Skeletal muscle tissue (tissue), 4 donors: ENCODE measurements around the gene ZNF74. TPM values are rescaled to one million over a fixed set of nuclear protein-coding genes. Genes with fewer than 3 reads are reported as not detected.
"Not testable (repeated sequence)": the region's sequence is repeated elsewhere in the genome, so short reads cannot be mapped to it uniquely, and the experiment has no call there.

Experiments
- H3K27ac ChIP-seq: one replicate; pipeline ENCODE4 v1.7.0; 2013; ENCODE audit warnings: mild to moderate bottlenecking, low read depth, low read length, inconsistent platforms
- H3K27me3 ChIP-seq, 3 donors: one replicate each; pipeline ENCODE4 v1.7.0; 2013; ENCODE audit warnings: low read length in 3 of 3; ENCODE audit not compliant: control insufficient read depth in 3 of 3, insufficient read depth in 3 of 3
- H3K36me3 ChIP-seq, 3 donors: one replicate each; pipeline ENCODE4 v1.7.0; 2013; ENCODE audit warnings: low read length in 3 of 3; ENCODE audit not compliant: control insufficient read depth in 3 of 3, insufficient read depth in 3 of 3
- H3K4me1 ChIP-seq, 3 donors: one replicate each; pipeline ENCODE4 v1.7.0; 2013; ENCODE audit warnings: low read length in 3 of 3, mild to moderate bottlenecking in 3 of 3; ENCODE audit not compliant: control insufficient read depth in 3 of 3, insufficient read depth in 3 of 3
- H3K4me3 ChIP-seq, 3 donors: one replicate each; pipeline ENCODE4 v1.7.0; 2013; ENCODE audit warnings: low read length in 3 of 3
- H3K9ac ChIP-seq, 3 donors: one replicate each; pipeline ENCODE4 v1.7.0; 2013; ENCODE audit warnings: low read length in 3 of 3, mild to moderate bottlenecking in 3 of 3, moderate library complexity in 2 of 3, low read depth in 1 of 3
- H3K9me3 ChIP-seq, 3 donors: one replicate each; pipeline ENCODE4 v1.7.0; 2013; ENCODE audit warnings: low read length in 3 of 3; ENCODE audit not compliant: control insufficient read depth in 3 of 3
- total RNA-seq: library from RNA; depleted of rRNA; stranded (reverse); fragments of >200 nt; gene quantifications from one replicate; pipeline ENCODE4 v1.2.3, GENCODE V29; 2014
- donor health status: Osteomylitis.

ZNF74 gene
- total RNA-seq, 1 donor from 2014 or later: 9.9 TPM

- peaks cover 0 to 7% (median 2%) of the 10 kb centered on the region in 3 donors for H3K4me1 ChIP-seq
- no peak overlapping the region for H3K9ac ChIP-seq
- H3K4me3 ChIP-seq: no peak overlapping the region
- no peaks in the 10 kb centered on the region for H3K27me3 ChIP-seq
- H3K9me3 ChIP-seq: no peaks in the 10 kb centered on the region
- H3K36me3 ChIP-seq: peaks cover 19 to 34% (median 27%) of the 10 kb centered on the region in 3 donors
- no peak overlapping the region for H3K27ac ChIP-seq
Measured at GRCh38 chr22:20444325-20444724, 50.4 kb downstream of the ZNF74 start.

GRCh38 chr22:20446383-20446970 lies 52.5 kb downstream of the ZNF74 start:
- Histone ChIP-seq H3K36me3 (peaks cover 20 to 34% (median 30%) of the 10 kb centered on the region in 3 donors), H3K27me3 (no peaks in the 10 kb centered on the region), H3K4me3 (no peak overlapping the region), H3K9me3 (no peaks in the 10 kb centered on the region), H3K27ac (no peak overlapping the region), H3K9ac (no peak overlapping the region), H3K4me1 (peaks cover 0 to 7% (median 2%) of the 10 kb centered on the region in 3 donors)

- H3K36me3 ChIP-seq: peaks cover 15 to 29% (median 28%) of the 10 kb centered on the region in 3 donors
Measured at GRCh38 chr22:20448630-20449029, 54.7 kb downstream of the ZNF74 start.

GRCh38 chr22:20449819-20450550 lies 56.0 kb downstream of the ZNF74 start:
- no peak overlapping the region for H3K4me3 ChIP-seq
- H3K4me1 ChIP-seq: no peaks in the 10 kb centered on the region
- no peak overlapping the region for H3K9ac ChIP-seq
- H3K27ac ChIP-seq: no peak overlapping the region
- no peaks in the 10 kb centered on the region for H3K9me3 ChIP-seq
- peaks cover 14 to 22% (median 21%) of the 10 kb centered on the region in 3 donors for H3K36me3 ChIP-seq
- H3K27me3 ChIP-seq: no peaks in the 10 kb centered on the region

More at GRCh38 chr22:20448630-20449029, 54.7 kb downstream of the ZNF74 start:
- Histone ChIP-seq H3K9me3 (no peaks in the 10 kb centered on the region), H3K27ac (no peak overlapping the region), H3K27me3 (no peaks in the 10 kb centered on the region), H3K4me1 (no peaks in the 10 kb centered on the region), H3K4me3 (no peak overlapping the region), H3K9ac (no peak overlapping the region)

GRCh38 chr22:20450551-20450906 lies 56.6 kb downstream of the ZNF74 start:
- H3K9ac ChIP-seq: no peak overlapping the region
- H3K4me3 ChIP-seq: no peak overlapping the region
- H3K4me1 ChIP-seq: no peaks in the 10 kb centered on the region
- no peaks in the 10 kb centered on the region for H3K27me3 ChIP-seq
- H3K36me3 ChIP-seq: peaks cover 17 to 24% (median 23%) of the 10 kb centered on the region in 3 donors
- no peaks in the 10 kb centered on the region for H3K9me3 ChIP-seq
- no peak overlapping the region for H3K27ac ChIP-seq

- not testable (repeated sequence) for H3K9me3 ChIP-seq, H3K9ac ChIP-seq, H3K27ac ChIP-seq, H3K4me3 ChIP-seq, H3K4me1 ChIP-seq, H3K27me3 ChIP-seq
- H3K36me3 ChIP-seq: peaks cover 12 to 20% (median 16%) of the 10 kb centered on the region in 3 donors
Measured at GRCh38 chr22:20451129-20451778, 57.3 kb downstream of the ZNF74 start.

GRCh38 chr22:20451920-20452319 lies 58.0 kb downstream of the ZNF74 start:
- no peak overlapping the region for H3K9ac ChIP-seq
- H3K4me1 ChIP-seq: no peaks in the 10 kb centered on the region
- H3K36me3 ChIP-seq: peaks cover 13 to 16% (median 15%) of the 10 kb centered on the region in 3 donors
- H3K27me3 ChIP-seq: no peaks in the 10 kb centered on the region
- no peak overlapping the region for H3K4me3 ChIP-seq
- H3K9me3 ChIP-seq: no peaks in the 10 kb centered on the region
- no peak overlapping the region for H3K27ac ChIP-seq

GRCh38 chr22:20453222-20453621 lies 59.3 kb downstream of the ZNF74 start:
- H3K36me3 ChIP-seq: peaks cover 21 to 24% (median 22%) of the 10 kb centered on the region in 3 donors
- no peaks in the 10 kb centered on the region for H3K4me1 ChIP-seq
- H3K27me3 ChIP-seq: no peaks in the 10 kb centered on the region
- H3K27ac ChIP-seq: no peak overlapping the region
- no peak overlapping the region for H3K4me3 ChIP-seq
- H3K9me3 ChIP-seq: no peaks in the 10 kb centered on the region
- H3K9ac ChIP-seq: no peak overlapping the region

- Histone ChIP-seq H3K36me3 (peaks cover 24 to 27% (median 24%) of the 10 kb centered on the region in 3 donors), H3K27ac (no peak overlapping the region), H3K4me3 (no peak overlapping the region), H3K9me3 (no peaks in the 10 kb centered on the region), H3K4me1 (peaks cover 0 to 5% (median 0%) of the 10 kb centered on the region in 3 donors), H3K27me3 (no peaks in the 10 kb centered on the region), H3K9ac (no peak overlapping the region)
Measured at GRCh38 chr22:20455709-20456063, 61.7 kb downstream of the ZNF74 start.
